DOHH2 (cell line): ENCODE data around the gene MAGI1.

Experiments used
- CTCF ChIP-seq: fragments of 200-600 bp; sonication (generic); IDR thresholded peaks from one replicate; pipeline ENCODE4 v1.5.1; 2014; ENCODE audit warnings: antibody characterized with exemption, mild to moderate bottlenecking, low read depth, low read length; ENCODE audit not compliant: poor library complexity, severe bottlenecking
- EZH2phosphoT487 ChIP-seq: fragments of 200-600 bp; sonication (generic); IDR thresholded peaks from 2 replicates; pipeline ENCODE4 v1.6.1; 2017; ENCODE audit warnings: borderline replicate concordance, mild to moderate bottlenecking, antibody characterized with exemption, low read length, moderate library complexity, mixed read lengths

GRCh38 chr3:65889707-65890099 is 149.0 kb downstream of the MAGI1 start:
- TF ChIP-seq CTCF (no peak), EZH2phosphoT487 (no peak)
